HepG2 (cell line): ENCODE measurements around the gene CCDC157. TPM values are rescaled to one million over a fixed set of nuclear protein-coding genes. Genes with fewer than 3 reads are reported as not detected.

Source experiments
- ATAC-seq: fragments of 200-7000 bp; cut with Tn5 transposase; 3 replicates; pipeline ENCODE4 v1.9.1; 2020; ENCODE audit warnings: mild to moderate bottlenecking, moderate library complexity
- BruUV-seq: library from RNA; stranded (reverse); fragments of 400-500 nt; replicated peaks from 2 replicates; lab custom pipeline; 2021; lab: Mats Ljungman, UMichigan
- CTCF ChIA-PET: fragments of 300-600 bp; formaldehyde crosslinking; extraction: SDS; loops from one replicate; lab custom pipeline; 2021; ENCODE audit warnings: low total read pairs, inconsistent platforms, low intra/inter-chr PET ratio; lab: Yijun Ruan, JAX
- POLR2A ChIA-PET: fragments of 350-600 bp; sonication (Branson Sonifier 250); formaldehyde crosslinking; loops from one replicate; lab custom pipeline; 2020; ENCODE audit warnings: antibody characterized with exemption, inconsistent platforms; lab: Yijun Ruan, JAX
- DNase-seq: peaks from one replicate; pipeline ENCODE4 v3.0.0-alpha.2; 2015; ENCODE audit warnings: low spot score
- FAIRE-seq: peaks from 3 replicates; lab custom pipeline; 2011; peaks lifted over from hg19 to GRCh38; lab: Jason Lieb, UNC
- H2AFZ ChIP-seq: one replicate; pipeline ENCODE4 v1.6.1; 2011; ENCODE audit warnings: low read length, inconsistent platforms
- H3K27ac ChIP-seq: fragments of 300-600 bp; 3 replicates; pipeline ENCODE4 v1.8.0; 2011; ENCODE audit warnings: mixed run types, mild to moderate bottlenecking, mixed read lengths, low read length, inconsistent platforms; ENCODE audit not compliant: insufficient read depth; ENCODE audit errors: extremely low read length
- H3K27me3 ChIP-seq, 2 experiments: fragments of 200-600 bp in 1 of 2; 2 replicates in 1 of 2; 3 replicates in 1 of 2; pipeline versions ENCODE4 v1.6.0 to v1.8.0; 2011; ENCODE audit warnings: low read length in 2 of 2, mild to moderate bottlenecking in 2 of 2, moderate library complexity in 2 of 2, inconsistent platforms in 1 of 2; ENCODE audit not compliant: insufficient read depth in 2 of 2, control insufficient read depth in 1 of 2
- H3K36me3 ChIP-seq, 2 experiments: fragments of 200-600 bp in 1 of 2; replicated peaks in 1 of 2; 2 replicates in 1 of 2; 3 replicates in 1 of 2; pipeline versions ENCODE4 v1.5.1 to v1.8.0; 2011; ENCODE audit warnings: low read length in 2 of 2, inconsistent platforms in 1 of 2; ENCODE audit not compliant: insufficient read depth in 2 of 2, control insufficient read depth in 1 of 2
- H3K4me1 ChIP-seq: 2 replicates; pipeline ENCODE4 v1.5.1; 2012; ENCODE audit warnings: low read length, inconsistent platforms; ENCODE audit not compliant: insufficient read depth
- H3K4me2 ChIP-seq: 2 replicates; pipeline ENCODE4 v1.6.0; 2011; ENCODE audit warnings: low read depth, low read length, inconsistent platforms
- H3K4me3 ChIP-seq, 3 experiments: fragments of 200-600 bp in 1 of 3; sonication (generic), shearing (Covaris generic) in 1 of 3; replicated peaks in 1 of 3; 2 replicates each; pipeline ENCODE4 v1.5.1; 2011 to 2016; ENCODE audit warnings: low read length in 3 of 3, inconsistent platforms in 2 of 3, low read depth in 2 of 3, mild to moderate bottlenecking in 2 of 3, control low read depth in 1 of 3, mixed read lengths in 1 of 3; ENCODE audit not compliant: insufficient read depth in 1 of 3
- H3K79me2 ChIP-seq: one replicate; pipeline ENCODE4 v1.6.1; 2011; ENCODE audit warnings: low read length, inconsistent platforms; ENCODE audit not compliant: insufficient read depth
- H3K9ac ChIP-seq: 2 replicates; pipeline ENCODE4 v1.6.0; 2011; ENCODE audit warnings: mild to moderate bottlenecking, low read depth, low read length, inconsistent platforms; ENCODE audit not compliant: insufficient read depth
- H3K9me3 ChIP-seq: 2 replicates; pipeline ENCODE4 v1.5.1; 2012; ENCODE audit warnings: mild to moderate bottlenecking, low read length
- H4K20me1 ChIP-seq: 2 replicates; pipeline ENCODE4 v1.6.0; 2011; ENCODE audit warnings: inconsistent platforms, mild to moderate bottlenecking, low read length, moderate library complexity; ENCODE audit not compliant: insufficient read depth
- ATF2 ChIP-seq: sonication (generic); formaldehyde crosslinking; IDR thresholded peaks from 2 replicates; pipeline ENCODE4 v1.4.0; 2020; ENCODE audit warnings: missing genetic modification reagents
- BATF2 ChIP-seq: sonication (generic); formaldehyde crosslinking; IDR thresholded peaks from 2 replicates; pipeline ENCODE4 v1.8.0; 2022; ENCODE audit warnings: mild to moderate bottlenecking, missing genetic modification reagents, moderate library complexity
- ELF3 ChIP-seq: IDR thresholded peaks from 2 replicates; pipeline ENCODE4 v1.6.1; 2016; ENCODE audit warnings: missing genetic modification reagents, missing compliant biosample characterization
- EP300 ChIP-seq, 3 experiments: sonication (generic) in 1 of 3; formaldehyde crosslinking in 1 of 3; IDR thresholded peaks; 2 replicates each; pipeline versions ENCODE4 v1.5.1 to v1.6.1; 2011 to 2020; ENCODE audit warnings: low read depth in 2 of 3, low read length in 2 of 3, borderline replicate concordance in 1 of 3, improper control_type of control experiment in 1 of 3, mild to moderate bottlenecking in 1 of 3, missing genetic modification reagents in 1 of 3, moderate library complexity in 1 of 3
- FOSL2 ChIP-seq: sonication (generic); formaldehyde crosslinking; IDR thresholded peaks from 2 replicates; pipeline ENCODE4 v1.4.0; 2020; ENCODE audit warnings: missing genetic modification reagents
- GATAD2A ChIP-seq: IDR thresholded peaks from 2 replicates; pipeline ENCODE4 v1.6.1; 2016
- HIC2 ChIP-seq: sonication (generic); formaldehyde crosslinking; IDR thresholded peaks from 2 replicates; pipeline ENCODE4 v1.9.0; 2022; ENCODE audit warnings: low read depth, missing genetic modification reagents
- JUNB ChIP-seq: sonication (generic); formaldehyde crosslinking; IDR thresholded peaks from 2 replicates; pipeline ENCODE4 v1.8.0; 2022; ENCODE audit warnings: missing genetic modification reagents, mild to moderate bottlenecking, borderline replicate concordance
- PLSCR1 ChIP-seq: sonication (generic); formaldehyde crosslinking; IDR thresholded peaks from 2 replicates; pipeline ENCODE4 v1.5.0; 2020; ENCODE audit warnings: missing genetic modification reagents, mild to moderate bottlenecking, borderline replicate concordance
- POLR2G ChIP-seq: fragments of 200-400 bp; formaldehyde crosslinking; IDR thresholded peaks from 2 replicates; pipeline ENCODE4 v1.6.1; 2018; ENCODE audit warnings: mild to moderate bottlenecking, low read depth, low read length, moderate library complexity
- ZFP1 ChIP-seq: IDR thresholded peaks from 2 replicates; pipeline ENCODE4 v1.6.1; 2016
- WGBS: methylation state at CpG from one replicate; pipeline ENCODE4 v1.1.6; 2017; ENCODE audit warnings: low lambda C conversion rate; 5-methylcytosine and 5-hydroxymethylcytosine counted together
- in situ Hi-C: cut with HindIII; loops from 2 replicates; pipeline ENCODE4 v1.10.0; 2017; ENCODE audit warnings: low pct_unique_long_range_greater_than_20kb; ENCODE audit not compliant: extremely low pct_ligation_motif_present
- intact Hi-C: fragments of 100-400 bp; cut with micrococcal nuclease; formaldehyde crosslinking; loops from one replicate; pipeline ENCODE4 v1.10.0; 2022; ENCODE audit not compliant: unreplicated experiment
- polyA plus RNA-seq, 8 experiments: library from polyadenylated mRNA; depleted of rRNA in 3 of 8; stranded (reverse) in 7 of 8; unstranded in 1 of 8; fragments of >200 nt; fragmentation: Illumina TruSeq in 4 of 8; extraction: Trizol in 4 of 8; gene quantifications; 2 replicates each; pipeline versions ENCODE4 v1.2.1 to v1.2.3, GENCODE V29; 2011 to 2016; ENCODE audit warnings: low read depth in 4 of 8, missing spikeins in 1 of 8, mixed read lengths in 1 of 8; ENCODE audit not compliant: insufficient read depth in 1 of 8
- total RNA-seq, 5 experiments: library from RNA; depleted of rRNA; stranded (reverse); fragments of >200 nt; fragmentation: Illumina TruSeq; extraction: Trizol; gene quantifications; 2 replicates each; pipeline ENCODE4 v1.2.3, GENCODE V29; 2016; ENCODE audit warnings: low read depth in 1 of 5

The CCDC157 gene
- total and polyA plus RNA-seq, 2 of the 13 experiments (the other 11 are each of a cell fraction or from before 2014, with no cell fraction given), result 1.4 to 1.6 TPM

GRCh38 chr22:30421695-30422480, 65.1 kb downstream of the CCDC157 start (continued):
- TF ChIP-seq BATF2 (CRISPR knock-in tag), result no peak

- DNase-seq, result peak; percentile 81
- Histone ChIP-seq H3K27me3 (no peaks in the 10 kb centered on the region), H3K4me3 (peak overlapping the region; percentile 67 to 89 (median 72)), H3K4me2 (peak overlapping the region; percentile 99), H2AFZ (no peak overlapping the region), H3K4me1 (peaks cover 70% of the 10 kb centered on the region), H3K27ac (peak overlapping the region; percentile 96), H4K20me1 (no peaks in the 10 kb centered on the region), H3K79me2 (peaks cover 19% of the 10 kb centered on the region), H3K9ac (peak overlapping the region; percentile 89), H3K36me3 (peaks cover 0 to 7% of the 10 kb centered on the region in 2 experiments; a peak in 2 of 5 replicates), H3K9me3 (no peaks in the 10 kb centered on the region)
- peak; percentile 18 for ATAC-seq
- intact Hi-C loops, result no loop called here
- FAIRE-seq, result no peak
- in situ Hi-C loops, result no loop called here
- no TSS peak for BruUV-seq
- POLR2A ChIA-PET, result interaction anchor here (1.1 to 7.2 kb wide), 14 partner anchors 10 to 656 kb away, joined by 3 to 164 read pairs (median 10); partner anchors contain the start of genes CCDC157, PES1, RNF215 and SEC14L2
- 17% methylated on average over 16 of the region's 18 CpGs for WGBS
- CTCF ChIA-PET, result no interaction called here
- TF ChIP-seq ZFP1 (CRISPR knock-in tag), result no peak
- TF ChIP-seq ELF3 (CRISPR knock-in tag), result peak; percentile 41; the same call in 1 of the 2 replicates
- TF ChIP-seq HIC2 (CRISPR knock-in tag), result 0 out of 2 replicates have a peak, but pooled peaks have one; percentile 12
- TF ChIP-seq GATAD2A, result 0 out of 2 replicates have a peak, but pooled peaks have one; percentile 19
- peak; percentile 90 for TF ChIP-seq FOSL2 (CRISPR knock-in tag)
- TF ChIP-seq ATF2 (CRISPR knock-in tag), result peak; percentile 8; the same call in 1 of the 2 replicates
- TF ChIP-seq PLSCR1 (CRISPR knock-in tag), result 0 out of 2 replicates have a peak, but pooled peaks have one; percentile 1
- TF ChIP-seq JUNB (CRISPR knock-in tag), result peak; percentile 36; the same call in 1 of the 2 replicates
- TF ChIP-seq POLR2G, result peak; percentile 28; the same call in 1 of the 2 replicates
- no peak; a peak in 1 of 4 replicates for TF ChIP-seq EP300 (IDR thresholded peaks at IDR 0.05; ENCODE audit: low read depth in 2 of 2, low read length in 2 of 2)
- TF ChIP-seq EP300 (CRISPR knock-in tag; IDR thresholded peaks at IDR 0.05; ENCODE audit: borderline replicate concordance), result peak; percentile 22; the same call in 1 of the 2 replicates
These were observed 65.9 kb downstream of the CCDC157 start for GRCh38 chr22:30422481-30423300.
